AG09319 (cell line): Measurements from ENCODE around the gene SH3PXD2A.
A peak's percentile ranks its signal among the peaks of the same experiment; 100 is the strongest.

Experiments used
- DNase-seq: peaks from one replicate; pipeline ENCODE4 v3.0.0-alpha.2; 2010; ENCODE audit warnings: low read depth; ENCODE audit errors: extremely low read depth
- CTCF ChIP-seq: IDR thresholded peaks from 2 replicates; pipeline ENCODE4 v1.5.1; 2011; ENCODE audit warnings: low read depth, mild to moderate bottlenecking, inconsistent platforms, low read length, moderate library complexity

Gene SH3PXD2A

DNA sequence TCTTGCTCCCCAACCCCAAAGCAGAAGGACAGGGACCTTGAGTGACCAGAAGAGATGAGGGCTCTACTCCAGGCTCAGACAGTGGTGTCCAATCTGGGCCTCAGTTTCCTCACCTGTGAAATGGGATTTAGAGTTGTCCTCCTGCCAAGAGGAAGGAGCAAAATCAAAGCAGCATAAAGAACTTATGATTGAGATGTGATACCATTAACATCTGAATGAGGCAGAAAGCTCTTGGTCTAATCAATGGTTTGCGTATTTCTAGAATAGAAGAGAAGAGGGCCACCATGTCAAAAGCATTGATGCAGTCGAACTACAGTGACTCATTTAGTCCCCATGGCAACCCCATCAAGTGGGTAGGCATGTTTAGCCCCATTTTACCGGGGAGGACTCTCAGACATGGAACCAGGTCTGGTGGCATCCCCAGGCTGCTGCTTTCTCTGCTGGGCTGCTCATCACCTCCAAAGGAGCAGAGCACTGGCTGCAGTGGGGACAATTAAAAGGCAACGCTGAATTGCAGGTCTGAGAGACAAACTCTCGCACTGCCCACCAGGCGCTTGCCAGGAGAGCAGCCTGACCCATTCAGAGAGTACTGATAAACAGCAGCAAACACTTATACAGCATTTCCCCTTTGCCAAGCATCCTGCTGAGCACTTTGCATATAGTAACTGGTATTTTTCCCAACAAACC lies 186.0 kb downstream of the SH3PXD2A start:
- DNase-seq = no peak
- no peak for TF ChIP-seq CTCF

- TF ChIP-seq CTCF = no peak
- DNase-seq = no peak
These were observed 186.8 kb downstream of the SH3PXD2A start for GRCh38 chr10:103668351-103669242.

GRCh38 chr10:103667356-103667755 lies 188.0 kb downstream of the SH3PXD2A start:
- no peak for TF ChIP-seq CTCF
- no peak for DNase-seq

DNA sequence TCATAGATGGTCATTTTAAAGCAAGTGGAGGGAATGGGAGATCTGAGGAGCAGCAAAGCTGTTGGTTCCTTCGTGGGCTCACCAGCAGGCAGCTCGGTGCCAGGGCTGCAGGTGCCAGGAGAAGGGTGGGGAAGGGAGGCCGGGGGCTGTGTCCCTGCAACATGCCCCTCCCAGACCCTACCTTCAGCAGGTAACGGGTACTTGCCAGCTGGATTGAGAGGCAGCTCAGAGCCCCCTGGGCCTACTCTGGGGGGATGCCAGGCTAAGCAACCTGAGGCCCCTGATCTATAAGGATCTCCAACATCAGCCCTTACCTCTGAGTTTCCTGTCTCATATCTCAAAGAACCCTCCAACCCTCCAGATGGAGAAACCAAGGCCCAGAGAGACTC lies 188.6 kb downstream of the SH3PXD2A start:
- DNase-seq = no peak
- no peak for TF ChIP-seq CTCF

- TF ChIP-seq CTCF = peak; percentile 48
- DNase-seq = no peak
These were observed 189.2 kb downstream of the SH3PXD2A start for GRCh38 chr10:103666087-103666761.

- no peak for DNase-seq
- TF ChIP-seq CTCF = no peak
These were observed 190.1 kb downstream of the SH3PXD2A start for GRCh38 chr10:103665162-103665889.
